ENCODE results near the gene MAP3K15. TPM values are rescaled to one million over a fixed set of nuclear protein-coding genes. Genes with fewer than 3 reads are reported as not detected.

The MAP3K15 gene
- total and polyA plus RNA-seq, 2 experiments from 2014 or later: not detected

DNA sequence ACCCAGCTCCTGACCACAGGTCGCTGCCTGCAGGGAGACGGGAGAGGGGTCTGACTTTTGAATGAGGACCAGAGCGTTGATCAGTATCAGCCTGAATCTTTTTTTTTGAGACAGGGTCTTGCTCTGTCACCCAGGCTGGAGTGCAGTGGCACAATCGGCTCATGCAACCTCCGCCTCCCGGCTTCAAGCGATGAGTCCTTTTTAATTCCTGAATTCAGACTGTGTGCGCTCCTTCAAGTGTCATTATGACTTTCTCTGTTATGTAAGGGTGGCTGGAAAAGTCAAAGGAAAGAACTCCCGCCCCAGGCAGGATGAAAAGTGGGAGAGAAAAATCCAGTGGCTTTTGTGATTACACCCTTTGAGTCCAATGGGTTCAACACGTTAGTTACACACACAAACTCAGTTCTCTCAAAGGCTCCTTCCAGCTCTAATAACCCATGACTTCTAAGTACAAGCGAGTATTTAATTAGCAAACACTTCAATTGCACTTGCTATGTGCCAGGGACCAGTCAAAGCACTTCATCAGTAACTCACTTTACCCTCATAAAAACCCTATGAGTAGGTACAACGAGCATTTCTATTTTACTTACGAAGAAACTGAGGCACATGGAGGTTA, 127.1 kb downstream of the MAP3K15 start:
- H4K20me1 ChIP-seq (ENCODE audit: insufficient read depth): no peaks in the 10 kb centered on the region
- H3F3A ChIP-seq (ENCODE audit: insufficient read depth): no peaks in the 10 kb centered on the region
- TF ChIP-seq EZH2phosphoT487 (IDR thresholded peaks at IDR 0.05; ENCODE audit: insufficient read depth, low read depth) (no peak), EZH2 (IDR thresholded peaks at IDR 0.05; ENCODE audit: insufficient read depth, poor library complexity, severe bottlenecking) (no peak)
- H2AFZ ChIP-seq: no peak overlapping the region
- H3K9me3 ChIP-seq (ENCODE audit: low read depth): no peaks in the 10 kb centered on the region
- no peak overlapping the region for H3K27ac ChIP-seq
- H3K4me2 ChIP-seq (ENCODE audit: unreplicated experiment): no peak overlapping the region
- H3K79me2 ChIP-seq (ENCODE audit: insufficient read depth): no peaks in the 10 kb centered on the region
- H3K4me3 ChIP-seq: no peak overlapping the region
- WGBS, 2 experiments (ENCODE audit: low coverage in 1 of 2, low lambda C conversion rate in 2 of 2, missing lambda C conversion rate in 2 of 2): 46 to 52% methylated on average over 13 of the region's 13 CpGs
- no peaks in the 10 kb centered on the region for H3K9me2 ChIP-seq (ENCODE audit: insufficient read depth)
- H3K4me1 ChIP-seq (ENCODE audit: insufficient read depth): no peaks in the 10 kb centered on the region
- H3K27me3 ChIP-seq (replicated peaks; ENCODE audit: insufficient read depth): no peaks in the 10 kb centered on the region
- in situ Hi-C loops (cut with MboI): loop anchor here (25.0 kb wide), 1 partner anchor 124 kb away; the partner anchor contains the start of gene MAP3K15
- no peak overlapping the region for H3K9ac ChIP-seq
- DNase-seq: no peak
- no peaks in the 10 kb centered on the region for H3K36me3 ChIP-seq (ENCODE audit: low read depth)

DNA sequence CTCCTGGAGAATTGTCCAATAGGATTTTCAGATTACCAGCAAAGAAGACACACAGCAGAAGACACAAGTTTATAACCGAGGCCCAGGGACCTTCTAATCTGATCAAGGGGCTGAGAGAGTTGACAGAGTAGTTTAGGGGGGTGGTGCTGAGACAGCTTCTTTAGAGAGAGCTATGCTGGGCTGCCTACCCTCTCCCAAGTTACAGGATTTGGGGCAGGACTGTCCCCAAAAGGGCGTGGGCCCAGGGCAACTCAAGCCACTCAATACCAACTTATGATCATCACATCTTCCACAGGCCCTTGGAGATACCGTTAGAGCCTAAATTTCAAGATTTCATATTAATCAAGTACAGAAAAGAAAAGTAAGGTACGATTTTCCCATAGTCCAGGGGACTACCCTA, 128.6 kb downstream of the MAP3K15 start:
- 57 to 58% methylated on average over 4 of the region's 4 CpGs for WGBS, 2 experiments (ENCODE audit: low coverage in 1 of 2, low lambda C conversion rate in 2 of 2, missing lambda C conversion rate in 2 of 2)
- Histone ChIP-seq H3K4me3 (no peak overlapping the region), H3K9ac (no peak overlapping the region), H3K79me2 (ENCODE audit: insufficient read depth) (no peaks in the 10 kb centered on the region), H2AFZ (no peak overlapping the region), H3K27me3 (replicated peaks; ENCODE audit: insufficient read depth) (no peaks in the 10 kb centered on the region), H3K9me3 (ENCODE audit: low read depth) (no peaks in the 10 kb centered on the region), H4K20me1 (ENCODE audit: insufficient read depth) (no peaks in the 10 kb centered on the region), H3K4me2 (ENCODE audit: unreplicated experiment) (no peak overlapping the region), H3K36me3 (ENCODE audit: low read depth) (no peaks in the 10 kb centered on the region), H3F3A (ENCODE audit: insufficient read depth) (no peaks in the 10 kb centered on the region), H3K4me1 (ENCODE audit: insufficient read depth) (no peaks in the 10 kb centered on the region), H3K9me2 (ENCODE audit: insufficient read depth) (no peaks in the 10 kb centered on the region), H3K27ac (no peak overlapping the region)
- DNase-seq: no peak
- no peak for TF ChIP-seq EZH2phosphoT487 (IDR thresholded peaks at IDR 0.05; ENCODE audit: insufficient read depth, low read depth)
- no peak for TF ChIP-seq EZH2 (IDR thresholded peaks at IDR 0.05; ENCODE audit: insufficient read depth, poor library complexity, severe bottlenecking)
- in situ Hi-C loops (cut with MboI): loop anchor here (25.0 kb wide), 1 partner anchor 126 kb away; the partner anchor contains the start of gene MAP3K15

DNA sequence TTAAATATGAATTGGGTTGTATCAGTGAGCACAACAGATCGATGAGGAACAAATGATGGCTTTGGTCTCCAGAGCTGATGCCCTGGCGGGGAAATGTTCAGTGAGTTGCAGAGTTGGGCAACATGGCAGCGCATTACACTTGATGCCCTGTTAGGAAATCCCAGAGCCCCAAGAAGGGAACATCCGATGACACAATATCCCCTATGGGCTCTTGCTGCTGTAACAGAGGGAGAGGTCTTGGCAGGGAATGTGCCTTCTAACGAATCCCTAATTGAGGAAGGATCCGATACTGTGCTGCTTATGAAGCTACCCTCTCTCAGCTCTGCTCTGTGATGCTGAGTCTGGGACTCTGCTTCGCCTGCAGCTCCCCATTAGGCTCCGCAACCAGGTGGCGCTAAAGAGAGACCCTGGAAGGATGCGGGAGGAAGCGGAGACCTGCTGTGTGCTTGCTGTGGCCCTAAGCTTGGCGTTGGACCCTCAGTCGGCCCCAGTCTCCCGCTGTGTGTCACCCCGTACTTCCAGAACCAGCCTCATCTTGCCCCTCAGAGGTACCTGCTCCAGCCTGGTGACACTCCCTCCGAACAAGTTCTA, 132.7 kb downstream of the MAP3K15 start:
- in situ Hi-C loops (cut with MboI): loop anchor here (25.0 kb wide), 1 partner anchor 130 kb away; the partner anchor contains the start of gene MAP3K15

DNA sequence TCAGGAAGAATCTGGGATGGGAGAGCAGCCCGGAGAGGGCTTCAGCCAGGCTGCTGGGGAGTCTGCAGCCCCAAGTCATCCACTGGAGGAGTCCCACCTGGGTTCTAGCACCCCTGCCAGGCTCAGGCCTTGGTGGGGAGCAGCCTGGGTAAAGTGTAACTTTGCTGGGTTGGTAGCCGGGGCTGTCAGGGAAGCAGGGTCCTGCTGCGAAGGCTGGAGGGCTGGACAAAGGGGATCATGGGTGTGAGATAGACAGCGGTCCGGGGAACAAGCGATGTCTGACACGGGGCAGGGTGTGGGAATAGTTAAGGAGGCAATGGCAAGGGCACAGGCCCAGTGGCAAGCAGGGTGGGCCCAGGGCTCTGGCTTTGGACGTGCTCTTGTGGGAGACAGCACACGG, 134.0 kb downstream of the MAP3K15 start:
- TF ChIP-seq EZH2phosphoT487 (IDR thresholded peaks at IDR 0.05; ENCODE audit: insufficient read depth, low read depth): no peak
- TF ChIP-seq EZH2 (IDR thresholded peaks at IDR 0.05; ENCODE audit: insufficient read depth, poor library complexity, severe bottlenecking): no peak
- H3K4me1 ChIP-seq (ENCODE audit: insufficient read depth): no peaks in the 10 kb centered on the region
- no peaks in the 10 kb centered on the region for H3K36me3 ChIP-seq (ENCODE audit: low read depth)
- no peaks in the 10 kb centered on the region for H3K9me2 ChIP-seq (ENCODE audit: insufficient read depth)
- no peak overlapping the region for H3K4me3 ChIP-seq
- no peaks in the 10 kb centered on the region for H3K27me3 ChIP-seq (replicated peaks; ENCODE audit: insufficient read depth)
- H3K27ac ChIP-seq: no peak overlapping the region
- H3K79me2 ChIP-seq (ENCODE audit: insufficient read depth): no peaks in the 10 kb centered on the region
- in situ Hi-C loops (cut with MboI): loop anchor here (25.0 kb wide), 1 partner anchor 131 kb away; the partner anchor contains the start of gene MAP3K15
- H4K20me1 ChIP-seq (ENCODE audit: insufficient read depth): no peaks in the 10 kb centered on the region
- no peaks in the 10 kb centered on the region for H3F3A ChIP-seq (ENCODE audit: insufficient read depth)
- no peak overlapping the region for H2AFZ ChIP-seq
- no peak for DNase-seq
- 88% methylated on average over 8 to 9 of the region's 9 CpGs for WGBS, 2 experiments (ENCODE audit: low coverage in 1 of 2, low lambda C conversion rate in 2 of 2, missing lambda C conversion rate in 2 of 2)
- no peaks in the 10 kb centered on the region for H3K9me3 ChIP-seq (ENCODE audit: low read depth)
- no peak overlapping the region for H3K9ac ChIP-seq
- H3K4me2 ChIP-seq (ENCODE audit: unreplicated experiment): no peak overlapping the region

More for the DNA sequence above, 132.7 kb downstream of the MAP3K15 start:
- Histone ChIP-seq H2AFZ (no peak overlapping the region), H3K79me2 (ENCODE audit: insufficient read depth) (no peaks in the 10 kb centered on the region), H3K9ac (no peak overlapping the region), H3K36me3 (ENCODE audit: low read depth) (no peaks in the 10 kb centered on the region), H3K27me3 (replicated peaks; ENCODE audit: insufficient read depth) (no peaks in the 10 kb centered on the region), H3K4me2 (ENCODE audit: unreplicated experiment) (no peak overlapping the region), H3K9me3 (ENCODE audit: low read depth) (no peaks in the 10 kb centered on the region), H3K4me3 (no peak overlapping the region), H3F3A (ENCODE audit: insufficient read depth) (no peaks in the 10 kb centered on the region), H4K20me1 (ENCODE audit: insufficient read depth) (no peaks in the 10 kb centered on the region), H3K9me2 (ENCODE audit: insufficient read depth) (no peaks in the 10 kb centered on the region), H3K27ac (no peak overlapping the region), H3K4me1 (ENCODE audit: insufficient read depth) (no peaks in the 10 kb centered on the region)
- DNase-seq: peak; percentile 42
- 30 to 33% methylated on average over 10 to 16 of the region's 16 CpGs for WGBS, 2 experiments (ENCODE audit: low coverage in 1 of 2, low lambda C conversion rate in 2 of 2, missing lambda C conversion rate in 2 of 2)
- TF ChIP-seq EZH2phosphoT487 (IDR thresholded peaks at IDR 0.05; ENCODE audit: insufficient read depth, low read depth): no peak
- TF ChIP-seq EZH2 (IDR thresholded peaks at IDR 0.05; ENCODE audit: insufficient read depth, poor library complexity, severe bottlenecking): no peak

Data from GM23248 (cell line).